Tibial nerve (tissue), 4 donors: ENCODE measurements around the gene MYL11. TPM values are rescaled to one million over a fixed set of nuclear protein-coding genes. Genes with fewer than 3 reads are reported as not detected.

Source experiments
- DNase-seq, 2 donors: peaks; one replicate each; pipeline ENCODE4 v3.0.0-alpha.2; 2019; ENCODE audit warnings: low spot score in 2 of 2
- H3K27ac ChIP-seq, 4 donors: fragments of 200-600 bp; sonication (generic) in 3 of 4; one replicate each; pipeline ENCODE4 v1.5.1; 2017 to 2019; ENCODE audit warnings: mild to moderate bottlenecking in 1 of 4
- H3K27me3 ChIP-seq, 2 donors: fragments of 200-600 bp; sonication (generic) in 1 of 2; one replicate each; pipeline versions ENCODE4 v1.5.1 to v1.6.0; 2017 to 2019
- H3K36me3 ChIP-seq, 3 donors: fragments of 200-600 bp; sonication (generic); one replicate each; pipeline ENCODE4 v1.5.1; 2018 to 2019
- H3K4me1 ChIP-seq, 4 donors: fragments of 200-600 bp; sonication (generic) in 3 of 4; one replicate each; pipeline ENCODE4 v1.5.1; 2017 to 2019
- H3K4me3 ChIP-seq, 4 donors: fragments of 200-600 bp; sonication (generic) in 3 of 4; one replicate each; pipeline ENCODE4 v1.5.1; 2017 to 2019; ENCODE audit warnings: mild to moderate bottlenecking in 1 of 4, moderate library complexity in 1 of 4
- H3K9me3 ChIP-seq, 4 donors: fragments of 200-600 bp; sonication (generic) in 3 of 4; one replicate each; pipeline ENCODE4 v1.5.1; 2017 to 2019
- EP300 ChIP-seq, 2 donors: sonication (generic); formaldehyde crosslinking; IDR thresholded peaks; one replicate each; pipeline ENCODE4 v1.6.1; 2017; ENCODE audit warnings: antibody characterized with exemption in 2 of 2, mild to moderate bottlenecking in 1 of 2
- POLR2A ChIP-seq, 2 donors: fragments of 450-650 bp; IDR thresholded peaks; one replicate each; pipeline ENCODE4 v1.6.1; 2017; ENCODE audit warnings: antibody characterized with exemption in 2 of 2, mild to moderate bottlenecking in 2 of 2, moderate library complexity in 2 of 2
- WGBS, 2 donors: methylation state at CpG; one replicate each; pipeline ENCODE4 v1.1.5; 2018; 5-methylcytosine and 5-hydroxymethylcytosine counted together
- total RNA-seq, 4 donors: library from RNA; depleted of rRNA; stranded (reverse); fragments of >200 nt; gene quantifications; one replicate each; pipeline ENCODE4 v1.1.0, GENCODE V29; 2016
- TF ChIP-seq, protein P1 (sequence below), 5 experiments: fragments of 200-600 bp in 3 of 5; fragments of 450-650 bp in 2 of 5; sonication (generic) in 3 of 5; IDR thresholded peaks; one replicate each; pipeline ENCODE4 v1.5.1; 2016 to 2019; ENCODE audit warnings: antibody characterized with exemption in 5 of 5, mild to moderate bottlenecking in 3 of 5, moderate library complexity in 2 of 5

Gene MYL11
- total RNA-seq, 4 donors from 2014 or later, result not detected

DNA sequence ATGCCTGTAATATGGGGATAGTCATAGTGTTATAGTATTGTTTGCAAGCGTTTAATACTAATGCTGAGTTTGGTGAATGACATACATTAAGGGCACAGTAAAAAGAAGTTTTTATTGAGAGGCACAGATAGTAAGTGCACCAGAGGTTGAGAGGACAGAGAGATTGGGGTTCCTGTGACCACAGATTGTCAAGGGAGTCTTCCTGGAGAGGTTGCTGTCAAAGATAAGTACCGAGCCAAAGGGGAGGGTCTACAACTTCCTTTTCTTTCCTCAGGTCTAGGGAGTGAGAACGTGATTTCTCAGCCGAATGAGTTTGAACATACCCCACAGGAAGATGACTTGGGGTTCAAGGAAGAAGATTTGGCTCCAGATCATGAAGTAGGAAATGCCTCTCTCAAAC, 22.5 kb downstream of the MYL11 start:
- DNase-seq, result no peak
- no peaks in the 10 kb centered on the region for H3K27me3 ChIP-seq
- H3K4me3 ChIP-seq, result no peak overlapping the region
- TF ChIP-seq, protein P1, sequence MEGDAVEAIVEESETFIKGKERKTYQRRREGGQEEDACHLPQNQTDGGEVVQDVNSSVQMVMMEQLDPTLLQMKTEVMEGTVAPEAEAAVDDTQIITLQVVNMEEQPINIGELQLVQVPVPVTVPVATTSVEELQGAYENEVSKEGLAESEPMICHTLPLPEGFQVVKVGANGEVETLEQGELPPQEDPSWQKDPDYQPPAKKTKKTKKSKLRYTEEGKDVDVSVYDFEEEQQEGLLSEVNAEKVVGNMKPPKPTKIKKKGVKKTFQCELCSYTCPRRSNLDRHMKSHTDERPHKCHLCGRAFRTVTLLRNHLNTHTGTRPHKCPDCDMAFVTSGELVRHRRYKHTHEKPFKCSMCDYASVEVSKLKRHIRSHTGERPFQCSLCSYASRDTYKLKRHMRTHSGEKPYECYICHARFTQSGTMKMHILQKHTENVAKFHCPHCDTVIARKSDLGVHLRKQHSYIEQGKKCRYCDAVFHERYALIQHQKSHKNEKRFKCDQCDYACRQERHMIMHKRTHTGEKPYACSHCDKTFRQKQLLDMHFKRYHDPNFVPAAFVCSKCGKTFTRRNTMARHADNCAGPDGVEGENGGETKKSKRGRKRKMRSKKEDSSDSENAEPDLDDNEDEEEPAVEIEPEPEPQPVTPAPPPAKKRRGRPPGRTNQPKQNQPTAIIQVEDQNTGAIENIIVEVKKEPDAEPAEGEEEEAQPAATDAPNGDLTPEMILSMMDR (IDR thresholded peaks at IDR 0.05), result no peak
- no peaks in the 10 kb centered on the region for H3K9me3 ChIP-seq
- H3K36me3 ChIP-seq, result peaks cover 0 to 16% (median 0%) of the 10 kb centered on the region in 3 donors
- no peak overlapping the region for H3K27ac ChIP-seq
- peaks cover 4 to 47% (median 18%) of the 10 kb centered on the region in 4 donors for H3K4me1 ChIP-seq
- WGBS, 2 donors, result 71 to 75% methylated on average over 4 of the region's 4 CpGs

DNA sequence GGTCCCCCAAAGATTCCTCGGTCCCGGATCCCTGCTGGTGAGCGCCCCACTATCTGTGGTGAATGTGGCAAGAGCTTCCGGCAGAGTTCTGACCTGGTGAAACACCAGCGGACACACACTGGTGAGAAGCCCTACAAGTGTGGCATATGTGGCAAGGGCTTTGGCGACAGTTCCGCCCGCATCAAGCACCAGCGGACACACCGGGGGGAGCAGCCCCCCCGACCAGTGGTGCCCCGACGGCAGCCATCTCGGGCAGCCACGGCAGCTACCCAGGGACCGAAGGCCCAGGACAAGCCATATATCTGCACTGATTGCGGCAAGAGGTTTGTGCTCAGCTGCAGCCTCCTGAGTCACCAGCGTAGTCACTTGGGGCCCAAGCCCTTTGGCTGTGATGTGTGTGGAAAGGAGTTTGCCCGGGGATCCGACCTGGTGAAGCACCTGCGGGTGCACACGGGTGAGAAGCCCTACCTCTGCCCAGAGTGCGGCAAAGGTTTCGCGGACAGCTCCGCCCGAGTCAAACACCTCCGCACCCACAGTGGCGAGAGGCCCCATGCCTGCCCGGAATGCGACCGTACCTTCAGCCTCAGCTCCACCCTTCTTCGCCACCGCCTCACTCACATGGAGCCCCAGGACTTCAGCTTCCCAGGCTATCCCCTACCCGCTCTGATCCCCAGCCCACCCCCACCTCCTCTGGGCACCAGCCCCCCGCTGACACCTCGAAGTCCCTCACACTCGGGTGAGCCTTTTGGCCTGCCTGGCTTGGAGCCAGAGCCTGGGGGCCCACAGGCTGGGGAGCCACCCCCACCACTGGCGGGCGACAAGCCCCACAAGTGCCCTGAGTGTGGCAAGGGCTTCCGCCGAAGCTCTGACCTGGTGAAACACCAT, 23.4 kb downstream of the MYL11 start:
- Histone ChIP-seq H3K27ac (peak overlapping the region in 1 of 4 donors; percentile 92), H3K27me3 (no peaks in the 10 kb centered on the region), H3K4me1 (peaks cover 4 to 47% (median 18%) of the 10 kb centered on the region in 4 donors), H3K4me3 (no peak overlapping the region), H3K9me3 (no peaks in the 10 kb centered on the region), H3K36me3 (peaks cover 0 to 16% (median 0%) of the 10 kb centered on the region in 3 donors)
- 86 to 90% methylated on average over 17 to 28 of the region's 42 CpGs for WGBS, 2 donors
- TF ChIP-seq POLR2A (IDR thresholded peaks at IDR 0.05) (no peak), EP300 (IDR thresholded peaks at IDR 0.05) (no peak)
- TF ChIP-seq, protein P1 (IDR thresholded peaks at IDR 0.05), result no peak
- no peak for DNase-seq

DNA sequence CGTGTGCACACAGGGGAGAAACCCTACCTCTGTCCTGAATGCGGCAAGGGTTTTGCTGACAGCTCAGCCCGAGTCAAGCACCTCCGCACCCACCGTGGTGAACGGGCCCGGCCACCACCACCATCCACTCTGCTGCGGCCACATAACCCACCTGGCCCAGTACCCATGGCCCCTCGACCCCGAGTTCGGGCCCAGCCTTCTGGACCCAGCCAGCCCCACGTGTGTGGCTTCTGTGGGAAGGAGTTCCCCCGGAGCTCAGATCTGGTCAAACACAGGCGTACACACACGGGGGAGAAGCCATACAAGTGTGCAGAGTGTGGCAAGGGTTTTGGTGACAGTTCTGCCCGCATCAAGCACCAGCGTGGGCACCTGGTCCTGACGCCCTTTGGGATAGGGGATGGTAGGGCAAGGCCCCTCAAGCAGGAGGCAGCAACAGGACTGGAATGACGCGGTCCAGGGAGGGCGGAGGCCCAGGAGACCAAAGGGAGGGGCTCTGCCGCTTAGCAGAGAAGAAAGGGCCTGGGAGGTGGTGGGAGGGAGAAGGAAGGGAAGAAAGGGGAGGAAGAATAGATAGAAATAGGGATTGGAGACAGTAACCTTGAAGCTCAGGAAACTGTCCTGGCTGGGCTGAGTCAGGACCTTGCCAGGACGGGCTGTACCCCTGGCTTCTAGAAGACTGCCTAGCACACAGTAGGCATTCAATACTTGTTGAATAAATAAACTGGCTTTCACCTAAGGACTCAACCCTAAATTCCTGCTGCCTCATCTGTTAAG, 24.2 kb downstream of the MYL11 start:
- peaks cover 0 to 16% (median 0%) of the 10 kb centered on the region in 3 donors for H3K36me3 ChIP-seq
- H3K4me3 ChIP-seq, result no peak overlapping the region
- TF ChIP-seq EP300 (IDR thresholded peaks at IDR 0.05) (no peak), POLR2A (IDR thresholded peaks at IDR 0.05) (no peak)
- TF ChIP-seq, protein P1 (IDR thresholded peaks at IDR 0.05), result no peak
- no peak for DNase-seq
- peak overlapping the region in 2 of 4 donors; percentile 92 to 95 for H3K27ac ChIP-seq
- H3K9me3 ChIP-seq, result no peaks in the 10 kb centered on the region
- no peaks in the 10 kb centered on the region for H3K27me3 ChIP-seq
- H3K4me1 ChIP-seq, result peaks cover 4 to 47% (median 18%) of the 10 kb centered on the region in 4 donors
- WGBS, 2 donors, result 80 to 85% methylated on average over 18 to 22 of the region's 23 CpGs

DNA sequence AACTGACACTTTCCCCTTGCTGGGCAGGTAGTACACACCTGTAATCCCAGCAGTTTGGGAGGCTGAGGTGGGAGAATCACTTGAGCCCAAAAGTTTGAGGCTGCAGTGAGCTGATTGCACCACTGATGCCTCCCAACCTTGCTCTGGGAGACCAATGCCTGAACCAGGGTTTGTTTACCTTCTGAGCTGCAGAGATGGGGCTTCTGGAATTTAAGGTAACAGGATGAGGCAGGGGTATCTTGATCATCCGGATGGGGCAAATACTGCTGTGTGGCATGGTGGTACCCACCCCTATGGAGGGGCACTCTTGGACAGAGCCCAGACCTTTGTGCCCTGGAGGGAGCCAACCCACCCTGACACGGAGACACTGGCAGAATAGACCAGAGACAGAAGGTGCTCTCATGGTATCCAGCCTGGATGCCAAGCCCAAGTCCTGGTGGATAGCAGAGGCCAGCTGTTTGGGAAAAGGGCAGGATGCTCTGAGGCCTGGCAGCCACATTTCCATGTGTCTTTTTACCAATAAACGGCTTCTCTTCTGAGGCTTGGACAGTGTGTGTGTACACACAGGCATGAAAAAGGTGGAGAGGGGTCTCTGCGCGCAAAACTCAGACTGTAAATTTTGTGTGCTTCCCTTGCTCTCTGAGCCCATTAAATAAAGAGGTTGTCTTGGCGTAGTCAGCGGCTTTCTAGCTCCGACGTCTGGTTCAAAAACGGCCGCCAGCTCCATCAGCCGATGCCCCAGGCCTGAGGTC, 25.0 kb downstream of the MYL11 start:
- H3K36me3 ChIP-seq, result peaks cover 0 to 16% (median 0%) of the 10 kb centered on the region in 3 donors
- 11% methylated on average over 12 of the region's 12 CpGs for WGBS, 2 donors
- peaks cover 4 to 41% (median 16%) of the 10 kb centered on the region in 4 donors for H3K4me1 ChIP-seq
- no peaks in the 10 kb centered on the region for H3K27me3 ChIP-seq
- H3K4me3 ChIP-seq, result peak overlapping the region; percentile 39 to 82 (median 75)
- TF ChIP-seq EP300 (IDR thresholded peaks at IDR 0.05) (no peak), POLR2A (IDR thresholded peaks at IDR 0.05) (no peak)
- TF ChIP-seq, protein P1 (IDR thresholded peaks at IDR 0.05), result no peak
- H3K27ac ChIP-seq, result peak overlapping the region; percentile 68 to 95 (median 85)
- no peaks in the 10 kb centered on the region for H3K9me3 ChIP-seq
- no peak for DNase-seq
